Measurements from ENCODE around the gene RUFY1. TPM values are rescaled to one million over a fixed set of nuclear protein-coding genes. Genes with fewer than 3 reads are reported as not detected.

RUFY1 gene
- total RNA-seq, 1 donor from 2014 or later, result 51.6 TPM

GRCh38 chr5:179577286-179577960, 27.1 kb downstream of the RUFY1 start:
- TF ChIP-seq CTCF (conservative IDR thresholded peaks at IDR 0.05), result no peak
- H3K4me1 Mint-ChIP-seq (ENCODE audit: unreplicated experiment), result no peaks in the 10 kb centered on the region
- H3K4me3 Mint-ChIP-seq, result no peak overlapping the region
- H3K36me3 Mint-ChIP-seq, result peaks cover 21% of the 10 kb centered on the region
- no peaks in the 10 kb centered on the region for H3K27me3 Mint-ChIP-seq
- DNase-seq (ENCODE audit: extremely low spot score, unreplicated experiment), result no peak
- H3K27ac Mint-ChIP-seq, result no peak overlapping the region
- H3K9me3 Mint-ChIP-seq, result no peaks in the 10 kb centered on the region

- Mint-ChIP-seq H3K4me1 (ENCODE audit: unreplicated experiment) (no peaks in the 10 kb centered on the region), H3K27me3 (no peaks in the 10 kb centered on the region), H3K36me3 (peaks cover 19% of the 10 kb centered on the region), H3K9me3 (no peaks in the 10 kb centered on the region), H3K27ac (no peak overlapping the region), H3K4me3 (no peak overlapping the region)
- no peak for TF ChIP-seq CTCF (conservative IDR thresholded peaks at IDR 0.05)
- DNase-seq (ENCODE audit: extremely low spot score, unreplicated experiment), result no peak
These were observed 35.6 kb downstream of the RUFY1 start for GRCh38 chr5:179585941-179586401.

- no peaks in the 10 kb centered on the region for H3K27me3 Mint-ChIP-seq
- H3K9me3 Mint-ChIP-seq, result no peaks in the 10 kb centered on the region
- no peaks in the 10 kb centered on the region for H3K4me1 Mint-ChIP-seq (ENCODE audit: unreplicated experiment)
- TF ChIP-seq CTCF (conservative IDR thresholded peaks at IDR 0.05), result no peak
- peaks cover 30% of the 10 kb centered on the region for H3K36me3 Mint-ChIP-seq
- no peak overlapping the region for H3K27ac Mint-ChIP-seq
- no peak for DNase-seq (ENCODE audit: extremely low spot score, unreplicated experiment)
- H3K4me3 Mint-ChIP-seq, result no peak overlapping the region
These were observed 37.8 kb downstream of the RUFY1 start for GRCh38 chr5:179588166-179588565.

- H3K4me1 Mint-ChIP-seq (ENCODE audit: unreplicated experiment), result no peaks in the 10 kb centered on the region
- no peak overlapping the region for H3K4me3 Mint-ChIP-seq
- TF ChIP-seq CTCF (conservative IDR thresholded peaks at IDR 0.05), result no peak
- H3K9me3 Mint-ChIP-seq, result no peaks in the 10 kb centered on the region
- no peaks in the 10 kb centered on the region for H3K27me3 Mint-ChIP-seq
- peaks cover 46% of the 10 kb centered on the region for H3K36me3 Mint-ChIP-seq
- no peak overlapping the region for H3K27ac Mint-ChIP-seq
- DNase-seq (ENCODE audit: extremely low spot score, unreplicated experiment), result no peak
These were observed 45.6 kb downstream of the RUFY1 start for GRCh38 chr5:179595916-179596315.

GRCh38 chr5:179596421-179596820, 46.1 kb downstream of the RUFY1 start:
- peaks cover 45% of the 10 kb centered on the region for H3K36me3 Mint-ChIP-seq
- no peak overlapping the region for H3K4me3 Mint-ChIP-seq
- H3K9me3 Mint-ChIP-seq, result no peaks in the 10 kb centered on the region
- no peak overlapping the region for H3K27ac Mint-ChIP-seq
- no peaks in the 10 kb centered on the region for H3K4me1 Mint-ChIP-seq (ENCODE audit: unreplicated experiment)
- DNase-seq (ENCODE audit: extremely low spot score, unreplicated experiment), result no peak
- H3K27me3 Mint-ChIP-seq, result no peaks in the 10 kb centered on the region
- TF ChIP-seq CTCF (conservative IDR thresholded peaks at IDR 0.05), result no peak
